HS-5 (cell line): ENCODE measurements around the gene SPATA6.
"Not testable (repeated sequence)": the region's sequence is repeated elsewhere in the genome, so short reads cannot be mapped to it uniquely, and the experiment has no call there.

Experiments used
- DNase-seq: peaks from one replicate; pipeline ENCODE4 v3.0.0-alpha.2; 2012; ENCODE audit warnings: low read depth

SPATA6 gene

GRCh38 chr1:48462716-48463302 is 9.2 kb downstream of the SPATA6 start:
- DNase-seq, result no peak

GRCh38 chr1:48450505-48450904 is 21.5 kb downstream of the SPATA6 start:
- DNase-seq, result no peak

GRCh38 chr1:48448932-48449331 is 23.1 kb downstream of the SPATA6 start:
- no peak for DNase-seq

- not testable (repeated sequence) for DNase-seq
These were observed 27.8 kb downstream of the SPATA6 start for GRCh38 chr1:48444186-48444585.

GRCh38 chr1:48442864-48443619 is 29.0 kb downstream of the SPATA6 start:
- no peak for DNase-seq

- DNase-seq, result not testable (repeated sequence)
These were observed 31.2 kb downstream of the SPATA6 start for GRCh38 chr1:48440786-48441185.

- no peak for DNase-seq
These were observed 32.6 kb downstream of the SPATA6 start for GRCh38 chr1:48439380-48439779.

GRCh38 chr1:48437379-48437778 is 34.6 kb downstream of the SPATA6 start:
- not testable (repeated sequence) for DNase-seq

- DNase-seq, result not testable (repeated sequence)
These were observed 36.5 kb downstream of the SPATA6 start for GRCh38 chr1:48435312-48436002.

- DNase-seq, result no peak
These were observed 41.2 kb downstream of the SPATA6 start for GRCh38 chr1:48430832-48431231.

GRCh38 chr1:48422009-48422408 is 50.0 kb downstream of the SPATA6 start:
- DNase-seq, result no peak

GRCh38 chr1:48418742-48419141 is 53.3 kb downstream of the SPATA6 start:
- no peak for DNase-seq

- DNase-seq, result no peak
These were observed 57.0 kb downstream of the SPATA6 start for GRCh38 chr1:48415050-48415449.

- no peak for DNase-seq
These were observed 57.7 kb downstream of the SPATA6 start for GRCh38 chr1:48414264-48414663.

GRCh38 chr1:48405940-48406339 is 66.1 kb downstream of the SPATA6 start:
- no peak for DNase-seq

- no peak for DNase-seq
These were observed 66.6 kb downstream of the SPATA6 start for GRCh38 chr1:48405400-48405799.

- DNase-seq, result no peak
These were observed 69.4 kb downstream of the SPATA6 start for GRCh38 chr1:48402599-48402998.

GRCh38 chr1:48396208-48396607 is 75.8 kb downstream of the SPATA6 start:
- DNase-seq, result no peak

GRCh38 chr1:48391926-48392325 is 80.1 kb downstream of the SPATA6 start:
- no peak for DNase-seq

- DNase-seq, result no peak
These were observed 84.6 kb downstream of the SPATA6 start for GRCh38 chr1:48387409-48387808.

GRCh38 chr1:48374785-48375184 is 97.2 kb downstream of the SPATA6 start:
- no peak for DNase-seq

GRCh38 chr1:48371598-48371997 is 100.4 kb downstream of the SPATA6 start:
- DNase-seq, result no peak

- DNase-seq, result no peak
These were observed 109.1 kb downstream of the SPATA6 start for GRCh38 chr1:48362901-48363300.
